ENCODE results near the gene FAM168B.

Gene FAM168B

GRCh38 chr2:131022731-131023130 is 70.5 kb downstream of the FAM168B start:
- no peak for DNase-seq

DNA sequence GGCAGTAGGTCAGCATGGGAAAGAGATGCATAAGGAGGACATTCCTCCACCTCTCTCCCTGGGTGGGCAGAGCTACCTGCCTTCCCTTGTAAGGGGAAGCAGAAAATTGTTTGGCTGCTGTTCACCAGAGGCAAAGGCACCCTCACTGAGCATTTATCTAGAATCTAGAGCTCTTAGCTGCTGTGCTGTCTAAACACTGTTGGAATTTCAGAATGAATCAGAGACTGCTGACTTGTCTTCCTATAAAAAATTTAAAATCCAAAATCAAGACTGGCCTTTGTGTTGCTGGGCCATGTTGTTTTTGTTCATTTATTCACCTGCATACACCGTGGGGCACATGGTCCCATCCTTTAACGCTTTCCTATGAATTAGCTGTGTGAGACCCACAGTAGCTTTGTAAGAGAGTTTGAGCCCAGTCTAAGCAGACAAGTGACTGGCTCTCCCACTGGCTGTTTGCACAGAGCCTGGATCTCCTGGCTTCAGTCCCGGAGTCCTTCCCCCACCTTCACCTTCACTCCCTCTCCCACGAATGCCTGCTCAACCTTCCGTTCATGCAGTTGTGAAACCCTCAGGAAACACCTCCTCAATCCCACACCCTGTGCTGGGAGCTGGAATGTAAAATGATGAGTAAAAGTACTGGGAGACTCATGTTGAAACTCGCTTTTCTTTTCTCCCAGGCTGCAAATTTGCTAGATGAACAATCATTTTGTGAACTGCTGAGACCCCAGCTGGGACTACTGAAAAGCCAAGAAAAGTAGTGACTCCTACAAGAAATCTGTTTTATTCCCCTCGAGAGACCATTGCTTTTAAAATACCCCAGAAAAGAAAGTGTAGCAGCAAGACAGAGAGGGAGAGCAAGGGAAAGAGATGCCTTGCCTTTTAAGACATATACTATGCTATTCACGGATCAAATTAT is 76.2 kb downstream of the FAM168B start:
- DNase-seq, result peak in 1 of 14 donors; percentile 15

DNA sequence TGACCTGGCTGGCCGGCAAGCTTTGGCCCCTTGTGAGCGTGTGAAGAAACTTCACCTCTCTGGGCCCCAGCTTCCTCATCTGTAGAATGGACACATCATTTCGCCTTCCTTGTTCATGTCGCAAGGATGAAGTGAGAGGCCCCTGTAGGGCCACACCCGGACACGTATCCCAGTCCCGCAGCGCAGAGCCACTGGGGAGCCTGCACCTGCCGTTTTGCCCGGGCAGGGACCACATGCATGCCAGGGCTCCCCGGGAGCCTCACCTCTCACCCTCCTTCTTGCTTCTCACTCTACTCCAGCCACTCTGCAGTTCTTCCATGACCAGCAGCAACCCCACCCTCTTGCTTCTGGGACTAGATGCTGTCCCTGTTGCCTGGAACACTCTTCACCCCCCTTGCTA is 77.5 kb downstream of the FAM168B start:
- DNase-seq, result no peak

- DNase-seq, result no peak
Observed at GRCh38 chr2:131014141-131014540, 79.1 kb downstream of the FAM168B start.

DNA sequence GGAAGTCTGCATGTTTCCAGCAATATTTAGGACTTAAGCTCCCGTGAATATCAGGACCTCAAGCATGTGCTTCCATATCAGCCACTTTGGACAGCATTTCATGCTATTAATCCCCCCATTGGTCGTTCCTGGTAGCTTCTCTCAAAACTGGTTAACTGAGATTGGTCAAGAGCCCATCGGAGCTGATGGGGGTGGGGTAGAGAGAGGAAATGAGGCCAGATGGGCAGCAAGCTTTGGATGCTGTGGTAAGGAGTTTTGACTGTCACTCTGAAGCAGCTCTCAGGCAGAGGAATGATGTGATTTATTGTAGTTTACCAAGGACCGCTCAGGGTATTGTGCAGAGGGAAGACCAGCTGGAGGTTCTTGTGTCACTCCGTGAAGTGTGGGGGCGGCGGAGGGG is 81.8 kb downstream of the FAM168B start:
- DNase-seq, result peak in 1 of 14 donors; percentile 8

DNA sequence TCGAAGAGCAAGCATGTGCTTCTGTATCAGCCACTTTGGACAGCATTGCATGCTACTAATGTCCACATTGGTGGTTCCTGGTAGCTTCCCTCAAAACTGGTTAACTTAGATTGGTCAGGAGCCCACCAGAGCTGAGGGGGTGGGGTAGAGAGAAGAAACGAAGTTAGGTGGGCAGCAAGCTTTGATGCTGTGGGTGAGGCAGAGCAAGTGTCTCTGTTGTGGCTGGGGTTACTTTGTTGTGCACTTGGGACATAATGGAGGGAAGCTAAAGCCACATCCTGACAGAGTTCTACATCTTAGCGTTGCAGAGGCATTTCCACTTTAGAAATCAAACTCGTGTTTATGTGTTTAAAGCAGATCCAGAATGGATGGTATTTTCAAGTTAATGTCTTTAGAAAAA is 82.7 kb downstream of the FAM168B start:
- no peak for DNase-seq

- DNase-seq, result no peak
Observed at GRCh38 chr2:131009713-131010475, 83.4 kb downstream of the FAM168B start.

DNA sequence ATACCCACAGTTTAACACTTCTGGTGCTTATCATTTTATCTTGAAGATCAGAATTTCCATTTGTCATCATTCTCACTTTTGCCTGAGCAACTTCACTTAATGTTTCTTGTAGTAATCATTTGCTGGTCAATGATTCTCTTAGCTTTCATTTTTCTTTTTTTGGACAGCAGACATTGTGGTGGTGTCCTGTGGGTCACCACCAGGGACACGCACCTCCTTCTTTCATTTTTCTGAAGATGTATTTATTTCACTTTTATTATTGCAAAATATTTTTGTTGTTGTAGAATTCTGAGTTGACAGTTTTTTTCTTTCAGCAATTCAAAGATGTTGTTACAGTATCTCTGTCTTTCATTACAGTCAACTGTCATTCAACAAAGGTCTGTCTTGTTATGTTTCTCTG is 84.3 kb downstream of the FAM168B start:
- DNase-seq, result no peak

- no peak for DNase-seq
Observed at GRCh38 chr2:131006561-131006960, 86.7 kb downstream of the FAM168B start.

GRCh38 chr2:131005216-131005935 is 87.9 kb downstream of the FAM168B start:
- DNase-seq, result no peak

DNA sequence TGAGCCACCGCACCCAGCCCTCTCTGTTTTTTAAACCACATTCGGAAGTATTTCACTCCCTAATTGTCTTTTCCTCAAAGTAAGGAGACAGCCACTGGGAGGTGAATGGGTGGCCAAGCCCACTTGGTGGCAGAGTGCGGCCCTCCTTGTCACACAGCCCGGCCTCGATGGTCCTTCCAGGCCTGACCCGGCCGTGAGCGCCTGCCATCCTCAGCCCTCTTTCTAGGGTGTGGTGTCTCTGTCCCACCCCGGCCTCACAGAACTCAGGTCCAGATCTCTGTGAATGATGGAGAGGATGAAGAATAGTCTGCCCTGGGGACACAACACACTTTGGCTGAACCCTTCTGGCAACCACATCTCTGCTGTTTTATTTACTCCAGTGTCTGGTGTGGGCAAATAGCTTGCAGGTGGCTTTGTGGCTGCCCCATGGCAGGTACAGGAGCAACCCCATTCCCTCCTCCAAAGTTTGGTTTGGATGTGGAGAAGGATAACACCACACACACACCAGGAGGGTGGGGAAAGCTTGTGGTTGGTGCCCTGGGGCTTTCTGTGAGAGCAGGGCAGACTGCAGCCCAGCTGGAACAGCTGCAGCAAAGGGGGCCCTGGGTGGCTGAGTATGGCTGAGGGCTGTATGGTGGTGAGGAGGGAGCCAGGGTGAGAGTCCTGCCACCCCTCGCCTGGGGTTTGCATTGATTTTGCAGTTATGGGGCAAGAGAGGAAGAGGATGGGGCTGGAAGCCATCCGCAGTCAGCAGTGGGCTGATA is 88.6 kb downstream of the FAM168B start:
- no peak for DNase-seq

DNA sequence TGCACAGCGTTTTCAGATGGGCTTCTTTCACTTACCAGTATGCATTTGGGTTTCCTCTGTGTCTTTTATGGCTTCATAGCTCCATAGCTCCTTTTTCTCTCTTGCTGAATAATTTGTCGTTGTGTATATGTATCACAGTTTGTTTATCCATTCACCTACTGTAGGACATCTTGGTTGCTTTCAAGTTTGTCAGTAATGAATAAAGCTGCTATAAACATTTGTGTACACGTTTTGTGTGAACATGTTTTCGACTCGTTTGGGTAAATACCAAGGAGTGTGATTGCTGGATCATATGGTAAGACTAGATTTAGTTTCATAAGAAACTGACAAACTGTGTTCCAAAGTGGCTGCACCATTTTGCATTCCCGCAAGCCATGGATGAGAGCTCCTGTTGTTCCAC is 94.7 kb downstream of the FAM168B start:
- no peak for DNase-seq
